Hindlimb muscle (tissue), 1 donor: ENCODE measurements around the gene RFC2. TPM values are rescaled to one million over a fixed set of nuclear protein-coding genes. Genes with fewer than 3 reads are reported as not detected.
"Not testable (repeated sequence)": the region's sequence is repeated elsewhere in the genome, so short reads cannot be mapped to it uniquely, and the experiment has no call there.

Experiments used
- DNase-seq: peaks from one replicate; pipeline ENCODE4 v3.0.0-alpha.2; 2013
- polyA plus RNA-seq: library from polyadenylated mRNA; unstranded; fragments of 120-200 nt; gene quantifications from one replicate; pipeline ENCODE4 v1.2.1, GENCODE V29; 2013; ENCODE audit not compliant: insufficient read length

The RFC2 gene
- polyA plus RNA-seq, 1 donor: 34.2 TPM

DNA sequence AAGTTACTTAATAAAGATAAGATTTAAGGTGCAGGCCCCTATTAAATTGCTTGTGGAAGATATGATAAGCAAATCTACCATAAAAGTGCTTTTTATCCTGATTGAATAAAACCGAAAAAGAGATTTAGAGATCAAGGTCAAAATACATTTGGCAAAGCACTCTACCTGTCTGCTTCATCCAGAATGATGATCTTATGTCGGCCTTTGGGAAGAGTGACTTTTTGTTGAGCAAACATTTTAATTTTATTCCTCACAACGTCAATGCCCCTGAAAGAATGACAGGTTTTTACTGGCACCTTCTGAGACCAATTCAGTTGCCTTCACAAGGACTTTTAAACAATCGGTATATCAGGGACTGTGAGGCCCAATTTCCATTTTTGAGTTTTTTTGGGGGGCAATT lies 7.7 kb downstream of the RFC2 start:
- DNase-seq: no peak

- no peak for DNase-seq
Observed at GRCh38 chr7:74242122-74242443, 12.1 kb downstream of the RFC2 start.

DNA sequence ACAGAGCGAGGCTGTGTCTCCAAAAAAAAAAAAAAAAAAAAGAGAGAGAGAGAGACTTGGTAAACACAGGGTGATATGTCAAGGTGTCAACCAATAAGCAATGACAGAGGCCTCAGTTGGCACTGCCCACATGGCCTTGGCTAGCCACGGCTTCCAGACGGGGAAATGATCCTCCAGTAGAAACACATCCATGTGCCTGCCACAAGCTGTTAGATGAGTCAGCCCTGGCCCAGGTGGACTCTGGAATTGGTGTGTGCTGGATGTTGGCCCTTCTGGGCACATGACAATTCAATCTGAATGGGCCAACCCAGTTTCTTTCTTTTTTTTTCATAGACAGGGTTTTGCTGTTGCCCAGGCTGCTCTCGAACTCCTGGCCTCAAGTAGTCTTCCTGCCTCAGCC lies 13.7 kb downstream of the RFC2 start:
- DNase-seq: no peak

- DNase-seq: no peak
Observed at GRCh38 chr7:74236284-74236683, 17.9 kb downstream of the RFC2 start.

DNA sequence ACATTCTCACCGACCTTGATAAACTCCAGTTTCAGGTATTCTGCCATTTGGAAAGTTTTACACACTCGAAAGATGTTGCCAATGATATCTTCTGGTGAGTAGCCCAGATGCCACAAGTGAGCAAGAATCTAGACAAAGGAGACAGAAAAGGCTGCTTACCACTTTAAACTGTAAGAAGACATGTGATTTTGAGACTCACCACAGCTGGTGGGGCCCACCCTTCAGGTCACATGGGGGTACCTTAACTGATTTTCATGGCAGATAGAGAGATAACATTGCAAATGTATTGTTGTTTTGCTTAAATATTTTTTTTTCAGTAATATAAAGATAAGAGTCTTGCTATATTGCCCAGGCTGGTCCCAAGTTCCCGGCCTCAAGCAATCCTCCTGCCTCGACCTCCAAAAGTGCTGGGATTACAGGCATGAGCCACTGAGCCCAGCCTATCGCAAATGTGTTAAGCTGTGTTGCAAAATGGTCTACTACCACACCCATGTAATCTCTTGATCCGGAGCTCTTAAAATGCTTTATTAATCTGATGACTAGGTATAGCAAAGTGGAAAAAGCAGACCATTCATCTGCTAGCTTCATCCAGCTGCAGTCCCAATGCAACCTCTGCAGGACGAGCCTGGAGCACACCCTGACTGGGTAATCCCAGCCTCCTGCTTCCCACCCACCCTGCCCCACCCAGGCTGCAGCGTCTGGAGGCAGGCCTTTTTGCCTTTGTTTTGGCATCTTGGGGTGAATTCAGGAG lies 18.5 kb downstream of the RFC2 start:
- no peak for DNase-seq

GRCh38 chr7:74233655-74234285 lies 20.4 kb downstream of the RFC2 start:
- DNase-seq: no peak

DNA sequence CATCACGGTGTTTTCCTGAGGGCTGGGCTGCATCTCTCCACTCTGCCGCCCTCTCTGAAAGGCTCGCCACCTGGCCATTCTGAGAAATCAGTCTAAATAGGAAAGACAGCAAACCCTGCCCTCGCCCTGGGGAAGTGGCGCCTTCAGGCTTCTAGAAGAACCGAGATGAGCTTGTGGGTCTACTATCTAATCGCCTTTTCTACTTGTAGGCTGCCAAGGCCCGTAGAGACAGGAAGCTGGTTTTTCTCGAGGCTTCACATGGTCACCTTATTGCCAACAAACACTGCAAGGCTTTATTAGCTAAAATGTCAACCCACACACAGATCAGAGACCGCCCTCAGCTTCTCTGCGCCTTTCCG lies 23.0 kb downstream of the RFC2 start:
- DNase-seq: no peak

DNA sequence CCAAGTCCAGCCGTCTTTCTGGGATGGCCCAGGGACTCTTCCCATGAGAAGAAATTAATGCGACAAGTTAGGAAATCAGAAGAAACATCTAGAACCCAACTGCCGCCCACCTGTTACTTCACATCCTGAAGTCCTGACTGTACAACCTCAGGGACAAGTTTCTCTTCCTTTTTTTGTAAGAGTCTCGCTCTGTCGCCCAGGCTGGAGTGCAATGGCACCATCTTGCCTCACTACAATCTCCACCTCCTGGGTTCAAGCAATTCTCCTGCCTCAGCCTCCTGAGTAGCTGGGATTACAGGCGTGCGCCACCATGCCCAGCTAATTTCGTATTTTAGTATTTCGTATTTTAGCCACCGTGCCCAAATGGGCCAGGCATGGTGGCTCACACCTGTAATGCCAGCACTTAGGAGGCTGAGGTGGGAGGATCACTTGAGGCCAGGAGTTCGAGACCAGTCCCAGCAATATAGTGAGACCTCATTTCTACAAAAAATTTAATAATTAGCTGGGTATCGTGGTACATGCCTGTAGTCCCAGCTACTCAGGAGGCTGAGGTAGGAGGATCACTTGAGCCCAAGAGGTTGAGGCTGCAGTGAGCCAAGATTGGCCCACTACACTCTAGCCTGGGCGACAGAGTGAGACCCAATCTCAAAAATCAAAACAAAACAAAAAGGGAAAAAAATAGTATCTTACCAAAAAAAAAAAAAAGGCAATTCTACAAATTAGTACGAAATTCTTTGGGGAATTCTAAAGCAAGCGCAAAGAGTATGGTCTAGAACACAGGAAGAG lies 23.6 kb downstream of the RFC2 start:
- no peak for DNase-seq

GRCh38 chr7:74228951-74229900 lies 25.0 kb downstream of the RFC2 start:
- no peak for DNase-seq

- DNase-seq: no peak
Observed at GRCh38 chr7:74226633-74227032, 27.6 kb downstream of the RFC2 start.

GRCh38 chr7:74225400-74225799 lies 28.8 kb downstream of the RFC2 start:
- DNase-seq: no peak

GRCh38 chr7:74224907-74225306 lies 29.3 kb downstream of the RFC2 start:
- not testable (repeated sequence) for DNase-seq

DNA sequence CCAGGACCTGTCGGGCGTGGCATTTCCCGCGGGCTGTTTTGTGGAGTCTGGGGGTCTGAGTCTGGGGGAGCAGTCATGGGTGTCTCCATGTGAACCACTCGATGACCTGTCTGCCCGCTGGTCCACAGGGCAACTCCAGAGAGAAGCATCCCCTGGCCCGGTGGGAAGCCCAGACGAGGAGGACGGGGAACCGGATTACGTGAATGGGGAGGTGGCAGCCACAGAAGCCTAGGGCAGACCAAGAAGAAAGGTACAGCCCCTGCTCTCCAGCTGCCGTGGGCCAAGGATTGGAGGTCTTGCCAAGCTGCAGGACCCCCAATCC lies 29.7 kb downstream of the RFC2 start:
- DNase-seq: no peak

- no peak for DNase-seq
Observed at GRCh38 chr7:74223711-74224510, 30.3 kb downstream of the RFC2 start.

DNA sequence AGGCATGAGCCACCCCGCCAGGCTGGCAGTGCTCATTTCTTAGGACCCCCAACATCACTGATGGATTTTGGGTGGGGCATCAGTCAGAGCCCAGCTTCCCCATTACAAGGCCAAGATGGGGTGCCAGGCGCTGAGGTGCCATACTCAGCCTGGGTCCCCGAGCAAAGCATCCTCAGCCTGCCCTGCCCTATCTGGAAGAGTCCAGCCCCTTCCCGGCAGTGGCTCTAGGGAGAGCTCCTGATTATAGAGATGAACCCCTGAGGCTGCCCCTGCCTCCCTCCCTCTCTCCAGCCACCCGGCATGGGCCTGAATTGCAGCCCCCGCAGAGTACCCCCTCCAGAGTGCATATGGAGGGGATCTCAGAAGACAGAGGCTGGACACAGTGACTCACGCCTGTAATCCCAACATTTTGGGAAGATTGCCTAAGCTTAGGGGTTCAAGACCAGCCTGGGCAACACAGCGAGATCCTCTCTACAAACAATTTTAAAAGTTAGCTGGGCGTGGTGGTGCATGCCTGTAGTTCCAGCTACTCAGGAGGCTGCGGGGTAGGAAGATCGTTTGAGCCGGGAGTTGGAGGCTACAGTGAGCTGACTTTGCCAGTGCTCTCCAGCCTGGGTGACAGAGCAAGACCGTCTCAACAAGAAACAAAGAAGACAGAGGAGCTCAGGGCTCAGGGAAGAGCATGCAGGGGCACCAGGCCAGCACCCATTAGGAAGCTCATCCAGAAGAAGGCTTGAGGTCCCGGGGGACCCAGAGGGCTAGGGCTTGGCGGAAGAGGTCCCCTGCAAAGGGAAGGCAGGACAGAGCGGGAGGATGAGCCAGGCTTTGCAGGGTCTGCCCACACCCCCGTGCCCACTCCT lies 31.1 kb downstream of the RFC2 start:
- DNase-seq: no peak

DNA sequence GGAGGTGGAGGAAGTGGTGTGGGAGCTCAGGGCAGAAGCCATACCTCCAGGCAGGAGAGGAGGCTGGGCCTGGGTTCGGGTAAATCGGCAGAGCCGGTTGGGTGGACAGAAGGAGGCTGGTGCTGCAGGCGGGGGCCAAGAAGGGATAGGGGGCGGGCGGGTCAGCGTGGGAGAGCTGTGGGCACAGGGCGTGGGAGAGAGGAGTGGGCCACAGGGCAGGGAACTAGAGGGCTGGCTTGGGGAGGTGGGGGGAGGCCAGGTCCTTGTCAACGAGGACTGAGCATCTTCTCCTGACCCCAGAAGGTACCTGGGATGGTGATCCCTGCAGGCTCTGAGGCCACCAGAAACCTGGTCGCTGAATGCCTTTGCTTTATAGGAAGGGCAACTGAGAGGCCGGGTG lies 32.5 kb downstream of the RFC2 start:
- no peak for DNase-seq

DNA sequence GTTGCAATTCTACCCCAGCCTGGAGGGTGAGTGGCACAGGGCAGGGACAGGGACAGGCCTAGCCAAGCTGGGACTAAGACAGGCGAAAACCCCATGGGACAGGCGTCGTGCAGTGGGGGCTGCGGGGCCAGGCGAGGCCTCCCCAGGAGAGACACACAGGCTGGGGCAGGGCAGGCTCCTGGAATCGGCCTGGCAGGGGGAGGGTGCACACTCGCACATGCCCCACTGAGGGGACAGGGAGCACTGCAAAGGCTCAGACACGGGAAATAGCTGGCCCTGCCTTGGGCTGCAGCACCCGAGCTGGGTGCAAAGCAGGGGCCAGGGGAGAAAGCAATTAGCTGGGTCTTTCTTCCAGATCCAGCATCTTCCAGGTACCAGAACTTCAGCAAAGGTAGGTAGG lies 34.0 kb downstream of the RFC2 start:
- DNase-seq: no peak

DNA sequence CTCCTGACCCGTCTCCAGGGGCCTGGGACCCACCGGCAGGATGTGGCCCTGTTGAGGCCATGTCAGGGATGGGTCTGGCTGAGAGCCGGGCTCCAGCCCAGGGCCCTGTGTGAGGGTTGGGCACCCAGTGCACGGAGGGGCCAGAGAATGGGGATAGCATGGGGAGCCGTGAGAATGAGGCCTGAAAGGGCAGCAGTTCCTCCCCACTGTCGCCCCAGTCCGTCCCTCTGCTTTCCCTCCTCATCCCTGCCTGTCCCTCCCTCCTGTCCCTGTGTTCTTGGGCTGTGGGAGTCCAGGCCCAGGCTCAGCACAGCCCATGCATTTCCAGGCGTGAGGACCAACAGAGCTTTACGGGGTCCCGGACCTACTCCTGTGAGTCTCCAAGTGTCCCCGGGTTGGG lies 34.8 kb downstream of the RFC2 start:
- DNase-seq: no peak

DNA sequence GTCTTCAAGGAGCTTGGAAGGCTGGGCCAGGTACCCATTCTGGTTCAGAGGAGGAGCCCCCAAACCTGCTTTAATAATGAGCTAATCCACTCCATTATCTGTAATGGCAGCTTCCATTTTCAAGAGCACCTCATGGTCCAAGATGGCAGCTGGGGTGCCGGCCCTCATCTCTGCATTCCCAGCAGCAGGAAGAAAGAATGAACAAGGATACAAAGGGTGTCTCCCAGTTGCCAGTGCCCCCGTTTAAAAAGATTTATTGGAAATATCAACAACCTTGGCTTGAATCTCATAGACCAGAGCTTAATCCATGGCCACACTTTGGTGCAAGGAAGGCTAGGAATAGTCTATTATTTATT lies 35.9 kb downstream of the RFC2 start:
- DNase-seq: no peak

DNA sequence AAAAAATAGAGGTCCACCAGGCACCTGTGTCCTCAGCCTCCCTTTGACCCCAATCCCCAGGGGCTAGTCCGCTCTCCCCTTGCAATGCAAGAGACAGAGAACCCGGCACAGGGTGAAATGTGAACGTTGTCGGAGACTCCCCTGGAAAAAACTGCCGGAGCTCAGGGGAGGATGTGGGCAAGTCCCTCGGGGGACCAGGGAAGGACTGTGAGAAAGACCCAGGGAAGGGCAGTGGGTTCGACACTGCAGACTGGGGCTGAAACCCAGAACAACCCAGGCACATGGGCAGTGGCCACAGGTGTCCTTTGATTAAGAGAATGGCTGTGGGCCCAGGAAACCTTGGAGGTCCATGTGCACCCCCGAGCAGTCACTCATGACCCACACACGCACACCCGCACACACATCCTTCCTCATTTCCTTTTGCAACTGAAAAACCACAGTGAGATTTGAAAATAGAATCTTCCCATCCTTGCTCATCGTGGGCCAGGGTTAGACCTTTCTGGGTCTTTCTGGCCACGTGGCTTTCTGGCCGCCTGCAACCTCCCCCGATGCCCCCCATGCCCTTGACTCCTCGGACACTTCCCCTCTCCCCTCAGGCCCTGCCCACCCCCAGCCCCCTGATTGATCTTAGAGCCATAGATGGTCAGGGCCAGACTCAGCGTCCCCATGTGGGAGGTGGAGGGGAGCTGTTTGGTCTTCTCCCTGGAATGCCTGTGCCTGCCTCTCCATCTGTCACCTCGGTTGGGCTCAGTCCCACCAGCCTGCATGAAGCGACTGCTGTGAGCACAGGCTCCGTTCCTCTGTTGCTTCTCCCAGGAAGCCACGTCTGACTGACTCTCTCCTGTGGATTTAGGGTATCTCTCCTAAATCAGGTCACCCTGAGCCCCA lies 36.5 kb downstream of the RFC2 start:
- no peak for DNase-seq
